Hepatocyte (in vitro differentiated cells): ENCODE measurements around the gene NPAS3.

Source experiments
- CTCF ChIP-seq: fragments of 200-600 bp; sonication (generic); IDR thresholded peaks from 2 replicates; pipeline ENCODE4 v1.5.1; 2016; ENCODE audit warnings: antibody characterized with exemption, mild to moderate bottlenecking; ENCODE audit not compliant: poor library complexity
- EZH2 ChIP-seq: fragments of 200-600 bp; sonication (generic); IDR thresholded peaks from 2 replicates; pipeline ENCODE4 v1.6.1; 2016; ENCODE audit warnings: antibody characterized with exemption, mild to moderate bottlenecking, borderline replicate concordance
- EZH2phosphoT487 ChIP-seq: fragments of 200-600 bp; sonication (generic); IDR thresholded peaks from one replicate; pipeline ENCODE4 v1.6.1; 2018; ENCODE audit warnings: antibody characterized with exemption, mild to moderate bottlenecking, low read depth, moderate library complexity; ENCODE audit not compliant: unreplicated experiment, severe bottlenecking

- no peak for TF ChIP-seq CTCF
- no peak for TF ChIP-seq EZH2
- no peak for TF ChIP-seq EZH2phosphoT487
Observed at GRCh38 chr14:32908196-32909084, 30.2 kb upstream of the NPAS3 start.
